Activated CD4-positive, alpha-beta T cell treated with anti-CD3 and anti-CD28 coated beads, Interleukin-2, Interleukin-6, amounts not matched to agents 100 ng/mL and 50 ng/mL, durations not matched to agents 16 hours and 8 hours (primary cell): ENCODE data around the gene ASTN2.

Experiments
- DNase-seq: peaks from one replicate; pipeline ENCODE4 v3.0.0-alpha.2; 2020

The ASTN2 gene

GRCh38 chr9:116436121-116436520 is 978.7 kb downstream of the ASTN2 start:
- DNase-seq, result no peak

GRCh38 chr9:116435706-116436105 is 979.2 kb downstream of the ASTN2 start:
- DNase-seq, result no peak

GRCh38 chr9:116434314-116434713 is 980.5 kb downstream of the ASTN2 start:
- DNase-seq, result no peak

- no peak for DNase-seq
Observed at GRCh38 chr9:116432051-116432450, 982.8 kb downstream of the ASTN2 start.

GRCh38 chr9:116430849-116431248 is 984.0 kb downstream of the ASTN2 start:
- no peak for DNase-seq

GRCh38 chr9:116425244-116425643 is 989.6 kb downstream of the ASTN2 start:
- DNase-seq, result no peak

GRCh38 chr9:116423149-116423548 is 991.7 kb downstream of the ASTN2 start:
- no peak for DNase-seq

GRCh38 chr9:116422119-116422979 is 992.5 kb downstream of the ASTN2 start:
- DNase-seq, result no peak

- no peak for DNase-seq
Observed at GRCh38 chr9:116420993-116421538, 993.8 kb downstream of the ASTN2 start.

- no peak for DNase-seq
Observed at GRCh38 chr9:116419181-116419580, 995.7 kb downstream of the ASTN2 start.

- no peak for DNase-seq
Observed at GRCh38 chr9:116417464-116417863, 997.4 kb downstream of the ASTN2 start.

GRCh38 chr9:116416421-116416820 is 998.4 kb downstream of the ASTN2 start:
- DNase-seq, result no peak

- DNase-seq, result no peak
Observed at GRCh38 chr9:116414374-116414773, 1000.5 kb downstream of the ASTN2 start.

- no peak for DNase-seq
Observed at GRCh38 chr9:116411506-116411905, 1003.4 kb downstream of the ASTN2 start.

- no peak for DNase-seq
Observed at GRCh38 chr9:116409638-116410037, 1005.2 kb downstream of the ASTN2 start.

GRCh38 chr9:116409129-116409528 is 1005.7 kb downstream of the ASTN2 start:
- DNase-seq, result no peak

GRCh38 chr9:116406469-116406868 is 1008.4 kb downstream of the ASTN2 start:
- DNase-seq, result no peak

- DNase-seq, result no peak
Observed at GRCh38 chr9:116405321-116405720, 1009.5 kb downstream of the ASTN2 start.

GRCh38 chr9:116404228-116404627 is 1010.6 kb downstream of the ASTN2 start:
- no peak for DNase-seq

GRCh38 chr9:116403171-116403570 is 1011.7 kb downstream of the ASTN2 start:
- no peak for DNase-seq

GRCh38 chr9:116395699-116396037 is 1019.2 kb downstream of the ASTN2 start:
- no peak for DNase-seq

- no peak for DNase-seq
Observed at GRCh38 chr9:116394894-116395698, 1019.8 kb downstream of the ASTN2 start.

- no peak for DNase-seq
Observed at GRCh38 chr9:116394070-116394469, 1020.8 kb downstream of the ASTN2 start.

GRCh38 chr9:116393198-116393597 is 1021.7 kb downstream of the ASTN2 start:
- no peak for DNase-seq
